ENCODE measurements around the gene CMIP.

Gene CMIP

GRCh38 chr16:81625544-81626153 is 181.0 kb downstream of the CMIP start:
- Histone ChIP-seq H2AFZ (no peak overlapping the region), H3K9ac (no peak overlapping the region), H3K36me3 (ENCODE audit: control insufficient read depth, insufficient read depth, low read length) (no peaks in the 10 kb centered on the region), H3K27me3 (ENCODE audit: control insufficient read depth, insufficient read depth, low read length) (no peaks in the 10 kb centered on the region), H3K4me1 (no peaks in the 10 kb centered on the region), H3K4me2 (ENCODE audit: low read length) (no peak overlapping the region), H3K27ac (no peak overlapping the region), H3K4me3 (ENCODE audit: low read depth, low read length) (no peak overlapping the region), H3K9me3 (ENCODE audit: control insufficient read depth, low read length) (no peaks in the 10 kb centered on the region), H3K79me2 (peaks cover 3% of the 10 kb centered on the region)
- TF ChIP-seq CTCF (IDR thresholded peaks at IDR 0.05), result no peak

DNA sequence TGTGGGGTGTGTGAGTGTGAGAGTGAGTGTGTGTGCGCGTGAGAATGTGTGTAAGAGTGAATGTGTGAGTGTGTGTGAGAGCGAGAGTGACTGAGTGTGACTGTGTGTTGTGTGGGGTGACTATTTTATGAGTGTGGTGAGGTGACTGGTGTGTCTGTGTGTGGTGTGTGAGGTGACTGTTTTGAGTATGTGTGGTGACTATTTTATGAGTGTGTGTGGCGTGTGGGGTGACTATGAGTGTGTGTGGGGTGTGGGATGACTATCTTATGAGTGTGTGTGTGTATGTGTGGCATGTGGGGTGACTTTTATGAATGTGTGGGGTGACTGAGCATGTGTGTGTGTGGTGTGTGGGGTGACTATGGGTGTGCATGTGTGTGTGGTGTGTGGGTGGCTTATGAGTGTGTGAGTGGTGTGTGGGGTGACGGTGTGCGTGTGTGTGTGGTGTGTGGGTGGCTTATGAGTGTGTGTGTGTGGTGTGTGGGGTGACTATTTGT is 181.6 kb downstream of the CMIP start:
- Histone ChIP-seq H3K4me3 (ENCODE audit: low read depth, low read length) (no peak overlapping the region), H3K4me2 (ENCODE audit: low read length) (no peak overlapping the region), H3K27me3 (ENCODE audit: control insufficient read depth, insufficient read depth, low read length) (no peaks in the 10 kb centered on the region), H3K79me2 (peaks cover 3% of the 10 kb centered on the region), H3K9me3 (ENCODE audit: control insufficient read depth, low read length) (no peaks in the 10 kb centered on the region), H3K9ac (no peak overlapping the region), H3K27ac (no peak overlapping the region), H3K36me3 (ENCODE audit: control insufficient read depth, insufficient read depth, low read length) (no peaks in the 10 kb centered on the region), H2AFZ (no peak overlapping the region), H3K4me1 (no peaks in the 10 kb centered on the region)
- no peak for TF ChIP-seq CTCF (IDR thresholded peaks at IDR 0.05)

DNA sequence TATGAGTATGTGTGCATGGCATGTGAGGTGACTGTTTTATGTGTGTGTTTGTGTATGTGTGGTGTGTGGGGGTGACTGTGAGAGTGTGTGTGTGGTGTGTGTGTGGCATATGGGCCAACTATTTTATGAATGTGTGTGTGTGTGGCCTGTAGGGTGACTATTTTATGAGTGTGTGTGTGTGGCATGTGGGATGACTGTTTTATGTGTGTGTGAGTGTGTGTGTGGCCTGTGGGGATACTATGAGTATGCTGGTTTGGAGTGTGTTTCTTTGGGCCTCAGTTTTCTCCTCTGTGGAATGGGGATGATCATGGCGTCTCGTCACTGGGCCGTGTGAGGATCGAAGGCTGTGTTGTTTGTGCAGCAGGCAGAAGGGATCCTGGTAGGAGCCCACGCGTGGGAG is 182.4 kb downstream of the CMIP start:
- Histone ChIP-seq H3K4me3 (ENCODE audit: low read depth, low read length) (no peak overlapping the region), H3K9me3 (ENCODE audit: control insufficient read depth, low read length) (no peaks in the 10 kb centered on the region), H2AFZ (no peak overlapping the region), H3K4me1 (no peaks in the 10 kb centered on the region), H3K4me2 (ENCODE audit: low read length) (no peak overlapping the region), H3K27me3 (ENCODE audit: control insufficient read depth, insufficient read depth, low read length) (no peaks in the 10 kb centered on the region), H3K27ac (no peak overlapping the region), H3K9ac (no peak overlapping the region), H3K79me2 (peaks cover 3% of the 10 kb centered on the region), H3K36me3 (ENCODE audit: control insufficient read depth, insufficient read depth, low read length) (no peaks in the 10 kb centered on the region)
- TF ChIP-seq CTCF (IDR thresholded peaks at IDR 0.05), result no peak

DNA sequence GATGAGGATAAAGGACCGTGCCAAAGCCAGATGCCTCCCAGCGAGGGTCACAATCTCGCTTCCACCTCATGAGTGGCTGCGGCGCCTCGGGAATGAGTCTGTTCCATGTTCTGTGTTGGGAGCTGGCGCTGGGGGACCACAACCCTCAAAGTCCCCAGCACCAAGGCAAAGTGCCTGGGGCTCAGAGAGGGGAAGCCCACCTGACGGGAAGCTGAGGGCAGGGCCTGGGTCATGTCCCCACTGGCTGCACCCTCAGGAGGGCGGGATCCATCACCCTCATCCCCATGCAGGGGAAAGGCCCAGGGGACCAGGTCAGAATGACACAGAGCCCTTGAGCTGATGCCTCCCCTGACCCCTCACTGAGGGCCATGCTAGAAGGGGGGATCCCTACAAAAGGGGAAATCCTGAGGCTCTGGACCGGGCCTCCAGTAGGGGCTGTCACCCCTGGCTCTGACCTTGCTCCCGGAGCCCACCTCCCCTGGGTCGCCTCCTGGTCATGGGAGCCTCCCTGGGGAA is 183.2 kb downstream of the CMIP start:
- Histone ChIP-seq H3K27ac (no peak overlapping the region), H3K4me3 (ENCODE audit: low read depth, low read length) (no peak overlapping the region), H3K9ac (no peak overlapping the region), H3K9me3 (ENCODE audit: control insufficient read depth, low read length) (no peaks in the 10 kb centered on the region), H3K4me2 (ENCODE audit: low read length) (no peak overlapping the region), H2AFZ (no peak overlapping the region), H3K79me2 (peaks cover 3% of the 10 kb centered on the region), H3K36me3 (ENCODE audit: control insufficient read depth, insufficient read depth, low read length) (no peaks in the 10 kb centered on the region), H3K27me3 (ENCODE audit: control insufficient read depth, insufficient read depth, low read length) (no peaks in the 10 kb centered on the region), H3K4me1 (no peaks in the 10 kb centered on the region)
- TF ChIP-seq CTCF (IDR thresholded peaks at IDR 0.05), result no peak

Measured in parathyroid adenoma (tissue), 2 donors.